Astrocyte (in vitro differentiated cells and primary cell): Measurements from ENCODE around the gene SNAP29.

Experiments
- EZH2 ChIP-seq: IDR thresholded peaks from 2 replicates; pipeline ENCODE4 v1.6.1; 2012; ENCODE audit warnings: mild to moderate bottlenecking, low read length, inconsistent platforms; ENCODE audit not compliant: insufficient read depth
- TF ChIP-seq, protein P1 (sequence below): IDR thresholded peaks from 2 replicates; pipeline ENCODE4 v1.5.1; 2011; ENCODE audit warnings: low read depth, mild to moderate bottlenecking, inconsistent platforms, low read length, moderate library complexity; ENCODE audit not compliant: insufficient read depth

DNA sequence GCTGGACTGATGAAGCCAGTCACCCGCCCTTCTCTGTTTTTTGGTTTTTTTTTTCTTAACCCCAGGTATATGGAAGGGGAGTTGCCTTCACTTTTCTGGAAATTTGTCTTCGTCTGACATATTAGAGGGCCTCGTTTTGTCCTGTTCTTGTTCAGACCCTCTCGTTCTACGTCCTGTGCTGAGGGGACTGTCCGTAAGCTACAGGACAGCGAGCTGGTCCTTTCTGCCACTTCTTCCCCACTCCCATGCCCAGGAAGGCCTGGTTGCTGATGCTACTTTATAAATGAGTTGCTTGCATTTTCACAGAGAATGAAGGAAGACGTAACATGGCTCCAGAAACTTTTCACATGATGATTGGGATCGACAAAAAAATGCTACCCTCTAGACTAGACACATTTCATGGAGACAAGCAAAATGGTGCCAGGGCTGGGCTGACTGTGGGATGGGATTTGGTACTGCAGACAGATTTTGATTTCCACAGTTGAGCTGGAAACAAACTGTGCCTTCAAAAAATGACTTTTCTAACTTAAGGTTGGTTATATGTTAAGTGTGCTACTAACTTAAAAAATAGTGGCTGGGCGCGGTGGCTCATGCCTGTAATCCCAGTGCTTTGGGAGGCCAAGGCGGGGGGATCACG, 31.2 kb downstream of the SNAP29 start:
- TF ChIP-seq, protein P1, sequence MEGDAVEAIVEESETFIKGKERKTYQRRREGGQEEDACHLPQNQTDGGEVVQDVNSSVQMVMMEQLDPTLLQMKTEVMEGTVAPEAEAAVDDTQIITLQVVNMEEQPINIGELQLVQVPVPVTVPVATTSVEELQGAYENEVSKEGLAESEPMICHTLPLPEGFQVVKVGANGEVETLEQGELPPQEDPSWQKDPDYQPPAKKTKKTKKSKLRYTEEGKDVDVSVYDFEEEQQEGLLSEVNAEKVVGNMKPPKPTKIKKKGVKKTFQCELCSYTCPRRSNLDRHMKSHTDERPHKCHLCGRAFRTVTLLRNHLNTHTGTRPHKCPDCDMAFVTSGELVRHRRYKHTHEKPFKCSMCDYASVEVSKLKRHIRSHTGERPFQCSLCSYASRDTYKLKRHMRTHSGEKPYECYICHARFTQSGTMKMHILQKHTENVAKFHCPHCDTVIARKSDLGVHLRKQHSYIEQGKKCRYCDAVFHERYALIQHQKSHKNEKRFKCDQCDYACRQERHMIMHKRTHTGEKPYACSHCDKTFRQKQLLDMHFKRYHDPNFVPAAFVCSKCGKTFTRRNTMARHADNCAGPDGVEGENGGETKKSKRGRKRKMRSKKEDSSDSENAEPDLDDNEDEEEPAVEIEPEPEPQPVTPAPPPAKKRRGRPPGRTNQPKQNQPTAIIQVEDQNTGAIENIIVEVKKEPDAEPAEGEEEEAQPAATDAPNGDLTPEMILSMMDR, result no peak
- no peak for TF ChIP-seq EZH2
